Measurements from ENCODE around the gene MTARC2. TPM values are rescaled to one million over a fixed set of nuclear protein-coding genes. Genes with fewer than 3 reads are reported as not detected.
A peak's percentile ranks its signal among the peaks of the same experiment; 100 is the strongest.

The MTARC2 gene
- total and polyA plus RNA-seq, 10 of the 15 experiments (the other 5 are each of a cell fraction or from before 2014, with no cell fraction given) = 1.9 to 5.5 (median 3.3) TPM

GRCh38 chr1:220742520-220742919 lies 5.6 kb upstream of the MTARC2 start:
- no peak overlapping the region for H3K9ac ChIP-seq (ENCODE audit: control insufficient read depth, insufficient read depth, low read length)
- H3K27ac ChIP-seq (ENCODE audit: control insufficient read depth, insufficient read depth) = no peak overlapping the region
- ATAC-seq (no peak), DNase-seq (ENCODE audit: low read depth, low spot score) (no peak), FAIRE-seq (no peak)
- ChIA-PET CTCF (interaction anchor here (1.6 to 2.7 kb wide), 2 partner anchors 9 to 15 kb away, joined by 3 to 13 read pairs; no protein-coding TSS in a partner anchor), RAD21 (ENCODE audit: unreplicated experiment) (no interaction called here), POLR2A (no interaction called here), SMC1A (ENCODE audit: uncharacterized antibody, unreplicated experiment) (interaction anchor here (0.7 to 1.6 kb wide), 2 partner anchors 7 to 22 kb away, joined by 3 read pairs; no protein-coding TSS in a partner anchor)
- WGBS (ENCODE audit: insufficient coverage, insufficient replicate concordance, low lambda C conversion rate, missing lambda C conversion rate) = 33% methylated on average over 3 of the region's 3 CpGs
- no TSS peak for BruUV-seq (replicated peaks)
- H3K79me2 ChIP-seq (ENCODE audit: control insufficient read depth, insufficient read depth, low read length) = no peaks in the 10 kb centered on the region
- H4K20me1 ChIP-seq (ENCODE audit: control insufficient read depth, insufficient read depth) = no peaks in the 10 kb centered on the region
- no peak overlapping the region for H2AFZ ChIP-seq (ENCODE audit: control insufficient read depth, low read depth, low read length)
- in situ Hi-C loops (cut with MboI) = no loop called here
- intact Hi-C loops (cut with micrococcal nuclease; ENCODE audit: unreplicated experiment) = no loop called here
- TF ChIP-seq HDAC6 (IDR thresholded peaks at IDR 0.05; ENCODE audit: unreplicated experiment) (no peak), ATF7 (IDR thresholded peaks at IDR 0.05; ENCODE audit: low read depth) (peak; percentile 48; the same call in 1 of the 2 replicates)
- H3K4me3 ChIP-seq = no peak overlapping the region
- H3K27me3 ChIP-seq (replicated peaks in 1 of 2; ENCODE audit: control insufficient read depth in 2 of 2, insufficient read depth in 2 of 2, low read length in 1 of 2) = peaks cover 2 to 9% of the 10 kb centered on the region in 2 experiments; a peak in 2 of 4 replicates
- H3K4me2 ChIP-seq (ENCODE audit: control insufficient read depth, insufficient read depth) = no peak overlapping the region
- no peaks in the 10 kb centered on the region for H3K4me1 ChIP-seq (ENCODE audit: control insufficient read depth, insufficient read depth, low read length)
- no peaks in the 10 kb centered on the region for H3K36me3 ChIP-seq (ENCODE audit: control insufficient read depth in 2 of 2, insufficient read depth in 2 of 2, low read length in 1 of 2)
- no peaks in the 10 kb centered on the region for H3K9me3 ChIP-seq (replicated peaks; ENCODE audit: control insufficient read depth, insufficient read depth, low read length)

- H3K9ac ChIP-seq (ENCODE audit: control insufficient read depth, insufficient read depth, low read length) = no peak overlapping the region
- H3K27ac ChIP-seq (ENCODE audit: control insufficient read depth, insufficient read depth) = no peak overlapping the region
- H3K9me3 ChIP-seq (replicated peaks; ENCODE audit: control insufficient read depth, insufficient read depth, low read length) = no peaks in the 10 kb centered on the region
- TF ChIP-seq TAF1 (IDR thresholded peaks at IDR 0.05; ENCODE audit: borderline replicate concordance, low read depth, low read length) (no peak), ZBTB4 (CRISPR knock-in tag; IDR thresholded peaks at IDR 0.05) (no peak), CBX5 (IDR thresholded peaks at IDR 0.05; ENCODE audit: low read depth) (no peak)
- no peak overlapping the region for H2AFZ ChIP-seq (ENCODE audit: control insufficient read depth, low read depth, low read length)
- H3K4me1 ChIP-seq (ENCODE audit: control insufficient read depth, insufficient read depth, low read length) = no peaks in the 10 kb centered on the region
- peaks cover 2 to 10% of the 10 kb centered on the region in 2 experiments; a peak in 2 of 4 replicates for H3K27me3 ChIP-seq (replicated peaks in 1 of 2; ENCODE audit: control insufficient read depth in 2 of 2, insufficient read depth in 2 of 2, low read length in 1 of 2)
- ChIA-PET SMC1A (ENCODE audit: uncharacterized antibody, unreplicated experiment) (interaction anchor here (0.9 to 2.2 kb wide), 4 partner anchors 10 to 603 kb away, joined by 3 to 7 read pairs (median 5); no protein-coding TSS in a partner anchor), POLR2A (no interaction called here), RAD21 (ENCODE audit: unreplicated experiment) (interaction anchor here (1.8 kb wide), 1 partner anchor 14 kb away, joined by 5 read pairs; no protein-coding TSS in a partner anchor), CTCF (interaction anchor here (0.8 to 2.6 kb wide), 6 partner anchors 10 to 30 kb away, joined by 3 to 12 read pairs (median 4); no protein-coding TSS in a partner anchor)
- H4K20me1 ChIP-seq (ENCODE audit: control insufficient read depth, insufficient read depth) = no peaks in the 10 kb centered on the region
- no peak for DNase-seq (ENCODE audit: low read depth, low spot score)
- no peak for FAIRE-seq
- H3K4me3 ChIP-seq = no peak overlapping the region
- no peaks in the 10 kb centered on the region for H3K79me2 ChIP-seq (ENCODE audit: control insufficient read depth, insufficient read depth, low read length)
- BruUV-seq (replicated peaks) = no TSS peak
- H3K4me2 ChIP-seq (ENCODE audit: control insufficient read depth, insufficient read depth) = no peak overlapping the region
- 62% methylated on average over 3 of the region's 3 CpGs for WGBS (ENCODE audit: insufficient coverage, insufficient replicate concordance, low lambda C conversion rate, missing lambda C conversion rate)
- no peaks in the 10 kb centered on the region for H3K36me3 ChIP-seq (ENCODE audit: control insufficient read depth in 2 of 2, insufficient read depth in 2 of 2, low read length in 1 of 2)
- no peak for ATAC-seq
- intact Hi-C loops (cut with micrococcal nuclease; ENCODE audit: unreplicated experiment) (no loop called here), in situ Hi-C loops (cut with MboI) (no loop called here)
Observed at GRCh38 chr1:220746851-220747250, 1.3 kb upstream of the MTARC2 start.

Measured in GM12878 (cell line).